Measurements from ENCODE around the gene APC. TPM values are rescaled to one million over a fixed set of nuclear protein-coding genes. Genes with fewer than 3 reads are reported as not detected.

APC gene
- total RNA-seq, 2 donors from 2014 or later: 36.0 to 36.8 TPM

- no peak overlapping the region for H3K9ac ChIP-seq (ENCODE audit: low read depth in 2 of 2, low read length in 2 of 2)
- H3K9me3 ChIP-seq: no peaks in the 10 kb centered on the region
- H3K27me3 ChIP-seq: no peaks in the 10 kb centered on the region
- intact Hi-C loops (cut with DNase I): no loop called here
- no peak overlapping the region for H3K27ac ChIP-seq
- no peak overlapping the region for H3K4me3 ChIP-seq
- TF ChIP-seq, protein P1, sequence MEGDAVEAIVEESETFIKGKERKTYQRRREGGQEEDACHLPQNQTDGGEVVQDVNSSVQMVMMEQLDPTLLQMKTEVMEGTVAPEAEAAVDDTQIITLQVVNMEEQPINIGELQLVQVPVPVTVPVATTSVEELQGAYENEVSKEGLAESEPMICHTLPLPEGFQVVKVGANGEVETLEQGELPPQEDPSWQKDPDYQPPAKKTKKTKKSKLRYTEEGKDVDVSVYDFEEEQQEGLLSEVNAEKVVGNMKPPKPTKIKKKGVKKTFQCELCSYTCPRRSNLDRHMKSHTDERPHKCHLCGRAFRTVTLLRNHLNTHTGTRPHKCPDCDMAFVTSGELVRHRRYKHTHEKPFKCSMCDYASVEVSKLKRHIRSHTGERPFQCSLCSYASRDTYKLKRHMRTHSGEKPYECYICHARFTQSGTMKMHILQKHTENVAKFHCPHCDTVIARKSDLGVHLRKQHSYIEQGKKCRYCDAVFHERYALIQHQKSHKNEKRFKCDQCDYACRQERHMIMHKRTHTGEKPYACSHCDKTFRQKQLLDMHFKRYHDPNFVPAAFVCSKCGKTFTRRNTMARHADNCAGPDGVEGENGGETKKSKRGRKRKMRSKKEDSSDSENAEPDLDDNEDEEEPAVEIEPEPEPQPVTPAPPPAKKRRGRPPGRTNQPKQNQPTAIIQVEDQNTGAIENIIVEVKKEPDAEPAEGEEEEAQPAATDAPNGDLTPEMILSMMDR (IDR thresholded peaks at IDR 0.05): no peak
- no peaks in the 10 kb centered on the region for H3K4me1 ChIP-seq
- DNase-seq: no peak
- no peaks in the 10 kb centered on the region for H3K36me3 ChIP-seq
Observed at GRCh38 chr5:112697833-112698232, 39.9 kb upstream of the APC start.

DNA sequence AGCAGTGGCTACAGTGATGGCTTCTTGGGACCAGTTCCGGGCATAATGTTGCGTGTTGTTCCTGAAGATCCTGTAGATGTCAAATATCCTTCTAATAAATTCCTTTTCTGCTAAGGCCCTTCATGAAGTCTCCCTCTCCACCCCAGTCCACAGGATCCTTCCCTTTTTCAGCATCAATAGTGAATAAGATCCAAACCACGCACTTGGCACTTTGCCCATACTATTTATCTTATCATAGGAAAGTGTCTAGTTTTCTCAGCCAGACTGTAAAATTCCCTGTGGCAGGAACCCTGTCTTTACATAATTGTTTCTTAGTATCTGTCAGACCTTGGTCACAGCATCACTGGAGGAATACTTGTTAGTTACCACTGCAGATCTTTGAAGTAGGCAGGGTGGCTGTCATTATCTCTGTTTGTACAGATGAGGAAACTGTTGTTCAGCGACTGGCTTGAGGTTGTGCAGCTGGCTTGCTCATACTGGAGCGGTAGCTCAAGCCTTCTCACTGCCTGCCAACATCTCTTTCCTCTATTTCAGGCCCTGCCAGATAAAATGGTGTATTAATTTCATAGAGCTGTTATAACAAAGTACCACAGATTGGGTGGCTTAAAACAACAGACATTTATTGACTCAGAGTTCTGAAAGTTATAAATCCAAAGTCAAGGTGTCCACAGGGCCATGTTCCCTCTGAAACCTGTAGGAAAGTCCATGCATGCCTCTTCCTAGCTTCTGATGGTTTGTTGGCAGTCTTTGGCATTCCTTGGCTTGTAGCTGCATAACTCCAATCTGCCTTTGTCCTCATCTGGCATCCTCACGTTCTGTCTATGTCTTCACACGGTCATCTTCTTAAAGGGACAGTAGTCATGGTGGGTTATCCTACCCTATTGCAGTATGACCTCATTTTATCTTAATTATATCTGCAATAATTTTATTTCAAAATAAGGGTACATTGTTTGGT is 33.5 kb upstream of the APC start:
- Histone ChIP-seq H3K9me3 (no peaks in the 10 kb centered on the region), H3K27me3 (no peaks in the 10 kb centered on the region), H3K4me3 (no peak overlapping the region), H3K36me3 (no peaks in the 10 kb centered on the region), H3K4me1 (peaks cover 7% of the 10 kb centered on the region), H3K27ac (no peak overlapping the region), H3K9ac (ENCODE audit: low read depth in 2 of 2, low read length in 2 of 2) (no peak overlapping the region)
- DNase-seq: no peak
- intact Hi-C loops (cut with DNase I): no loop called here
- TF ChIP-seq, protein P1 (IDR thresholded peaks at IDR 0.05): no peak

- Histone ChIP-seq H3K27me3 (no peaks in the 10 kb centered on the region), H3K36me3 (no peaks in the 10 kb centered on the region), H3K4me3 (peak overlapping the region; percentile 93), H3K4me1 (peaks cover 11% of the 10 kb centered on the region), H3K9ac (ENCODE audit: low read depth in 2 of 2, low read length in 2 of 2) (peak overlapping the region in 1 of 2 donors; percentile 91), H3K27ac (peak overlapping the region; percentile 94), H3K9me3 (no peaks in the 10 kb centered on the region)
- intact Hi-C loops (cut with DNase I): loop anchor here (5.0 kb wide), 1 partner anchor 156 kb away; the partner anchor contains the start of gene SRP19
- TF ChIP-seq, protein P1 (IDR thresholded peaks at IDR 0.05): no peak
- DNase-seq: no peak
Observed at GRCh38 chr5:112706446-112707016, 31.2 kb upstream of the APC start.

DNA sequence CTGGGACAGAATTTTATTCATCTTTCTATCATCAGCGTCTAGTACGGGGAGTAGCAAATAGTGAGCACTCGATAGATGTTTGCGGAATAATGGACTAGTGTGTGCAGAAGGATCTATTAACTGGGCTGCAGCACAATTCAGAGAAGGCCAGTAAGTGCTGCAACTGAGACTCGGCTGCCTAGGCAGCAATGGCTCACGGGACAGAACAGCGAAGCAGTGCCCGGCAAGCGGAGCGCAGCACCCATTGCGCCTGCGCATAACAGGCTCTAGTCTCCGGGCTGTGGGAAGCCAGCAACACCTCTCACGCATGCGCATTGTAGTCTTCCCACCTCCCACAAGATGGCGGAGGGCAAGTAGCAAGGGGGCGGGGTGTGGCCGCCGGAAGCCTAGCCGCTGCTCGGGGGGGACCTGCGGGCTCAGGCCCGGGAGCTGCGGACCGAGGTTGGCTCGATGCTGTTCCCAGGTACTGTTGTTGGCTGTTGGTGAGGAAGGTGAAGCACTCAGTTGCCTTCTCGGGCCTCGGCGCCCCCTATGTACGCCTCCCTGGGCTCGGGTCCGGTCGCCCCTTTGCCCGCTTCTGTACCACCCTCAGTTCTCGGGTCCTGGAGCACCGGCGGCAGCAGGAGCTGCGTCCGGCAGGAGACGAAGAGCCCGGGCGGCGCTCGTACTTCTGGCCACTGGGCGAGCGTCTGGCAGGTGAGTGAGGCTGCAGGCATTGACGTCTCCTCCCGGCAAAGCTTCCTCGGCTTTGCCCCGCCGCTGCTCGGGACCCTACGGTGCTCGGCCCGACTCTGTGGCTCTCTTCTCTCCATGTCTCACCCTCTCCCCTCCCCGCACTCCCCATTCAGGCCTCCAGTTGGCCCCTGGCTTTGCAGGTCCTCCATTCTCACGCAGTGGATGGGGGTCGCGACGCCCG is 30.2 kb upstream of the APC start:
- DNase-seq: peak; percentile 99
- TF ChIP-seq, protein P1 (IDR thresholded peaks at IDR 0.05): no peak
- intact Hi-C loops (cut with DNase I): loop anchor here (5.0 kb wide), 1 partner anchor 155 kb away; the partner anchor contains the start of gene SRP19
- H3K27ac ChIP-seq: peak overlapping the region; percentile 94
- no peaks in the 10 kb centered on the region for H3K27me3 ChIP-seq
- peak overlapping the region; percentile 91 to 97 for H3K9ac ChIP-seq (ENCODE audit: low read depth in 2 of 2, low read length in 2 of 2)
- H3K4me3 ChIP-seq: peak overlapping the region; percentile 93
- H3K36me3 ChIP-seq: no peaks in the 10 kb centered on the region
- H3K9me3 ChIP-seq: no peaks in the 10 kb centered on the region
- peaks cover 11% of the 10 kb centered on the region for H3K4me1 ChIP-seq

Measured in colonic mucosa (tissue), 4 donors.